CD4-positive, alpha-beta memory T cell (primary cell): ENCODE measurements around the gene HNRNPR. TPM values are rescaled to one million over a fixed set of nuclear protein-coding genes. Genes with fewer than 3 reads are reported as not detected.
"Not testable (repeated sequence)": the region's sequence is repeated elsewhere in the genome, so short reads cannot be mapped to it uniquely, and the experiment has no call there.

Experiments
- CTCF ChIA-PET: fragments of 350-600 bp; sonication (Branson Sonifier 250); formaldehyde crosslinking; loops from one replicate; lab custom pipeline; 2021; ENCODE audit warnings: inconsistent platforms; ENCODE audit not compliant: partially characterized antibody; lab: Charles Lee
- POLR2A ChIA-PET: fragments of 350-600 bp; sonication (Branson Sonifier 250); formaldehyde crosslinking; loops from one replicate; lab custom pipeline; 2021; ENCODE audit not compliant: partially characterized antibody; lab: Charles Lee
- DNase-seq, 5 donors: peaks; one replicate each; pipeline versions ENCODE4 v3.0.0 to v3.0.0-alpha.2; 2020 to 2022; ENCODE audit warnings: mixed read lengths in 1 of 5
- H3K27ac ChIP-seq: one replicate; pipeline ENCODE4 v1.7.0; 2013; ENCODE audit warnings: low read depth, low read length
- H3K27me3 ChIP-seq: 2 replicates; pipeline ENCODE4 v1.7.0; 2013; ENCODE audit warnings: mild to moderate bottlenecking, low read length, moderate library complexity; ENCODE audit not compliant: insufficient read depth
- H3K36me3 ChIP-seq: 2 replicates; pipeline ENCODE4 v1.7.0; 2013; ENCODE audit warnings: mild to moderate bottlenecking, low read length, moderate library complexity; ENCODE audit not compliant: insufficient read depth
- H3K4me1 ChIP-seq: 2 replicates; pipeline ENCODE4 v1.7.0; 2013; ENCODE audit warnings: mild to moderate bottlenecking, low read length, moderate library complexity; ENCODE audit not compliant: insufficient read depth
- H3K4me3 ChIP-seq, 2 donors: one replicate each; pipeline ENCODE4 v1.7.0; 2013; ENCODE audit warnings: low read length in 2 of 2, mild to moderate bottlenecking in 1 of 2
- H3K9me3 ChIP-seq, 2 donors: one replicate each; pipeline ENCODE4 v1.7.0; 2013; ENCODE audit warnings: low read length in 2 of 2, control low read depth in 1 of 2; ENCODE audit not compliant: control insufficient read depth in 1 of 2
- H3K27ac Mint-ChIP-seq, 7 donors: one replicate each; pipeline ENCODE4 v1.8.0; 2020 to 2021; ENCODE audit warnings: mixed read lengths in 7 of 7, mild to moderate bottlenecking in 6 of 7, inconsistent platforms in 3 of 7, moderate library complexity in 3 of 7
- H3K27me3 Mint-ChIP-seq, 2 donors: one replicate each; pipeline ENCODE4 v1.8.0; 2020 to 2021; ENCODE audit warnings: mixed read lengths in 2 of 2
- H3K36me3 Mint-ChIP-seq, 2 donors: one replicate each; pipeline ENCODE4 v1.8.0; 2020 to 2021; ENCODE audit warnings: mixed read lengths in 2 of 2, inconsistent platforms in 1 of 2, mild to moderate bottlenecking in 1 of 2
- H3K4me1 Mint-ChIP-seq, 4 donors: one replicate each; pipeline ENCODE4 v1.8.0; 2020 to 2021; ENCODE audit warnings: mixed read lengths in 4 of 4, mild to moderate bottlenecking in 1 of 4
- H3K4me3 Mint-ChIP-seq, 8 donors: one replicate each; pipeline ENCODE4 v1.8.0; 2020 to 2021; ENCODE audit warnings: mixed read lengths in 8 of 8, mild to moderate bottlenecking in 7 of 8, moderate library complexity in 6 of 8, inconsistent platforms in 3 of 8
- H3K9me3 Mint-ChIP-seq, 8 donors: one replicate each; pipeline ENCODE4 v1.8.0; 2020 to 2021; ENCODE audit warnings: mixed read lengths in 8 of 8, mild to moderate bottlenecking in 5 of 8, inconsistent platforms in 3 of 8, moderate library complexity in 1 of 8
- intact Hi-C: fragments of 100-400 bp; cut with micrococcal nuclease; formaldehyde crosslinking; loops from one replicate; pipeline ENCODE4 v1.15.1; 2023
- polyA plus RNA-seq, 2 donors: library from polyadenylated mRNA; unstranded; fragments of 300-500 nt; fragmentation: Illumina TruSeq; gene quantifications; one replicate each; pipeline ENCODE4 v1.2.3, GENCODE V29; 2021
- total RNA-seq, 2 experiments: library from RNA; stranded (reverse); gene quantifications; one replicate each; pipeline ENCODE4 v1.2.3, GENCODE V29; 2021

Gene HNRNPR
- total and polyA plus RNA-seq, 4 experiments from 2014 or later = 115 to 194 (median 153) TPM

- H3K4me1 Mint-ChIP-seq = peaks cover 22 to 33% (median 27%) of the 10 kb centered on the region in 4 donors
- no peaks in the 10 kb centered on the region for H3K9me3 Mint-ChIP-seq
- H3K27ac Mint-ChIP-seq = peak overlapping the region in 2 of 7 donors; percentile 35 to 37
- ChIA-PET CTCF (no interaction called here), POLR2A (interaction anchor here (1.0 kb wide), 1 partner anchor 12 kb away, joined by 3 read pairs; the partner anchor contains the start of gene HNRNPR)
- peaks cover 48 to 68% of the 10 kb centered on the region in 2 donors for H3K36me3 Mint-ChIP-seq
- H3K9me3 ChIP-seq = no peaks in the 10 kb centered on the region
- H3K4me1 ChIP-seq = no peaks in the 10 kb centered on the region
- DNase-seq = no peak
- no peaks in the 10 kb centered on the region for H3K27me3 ChIP-seq
- no peak overlapping the region for H3K27ac ChIP-seq
- intact Hi-C loops = no loop called here
- H3K27me3 Mint-ChIP-seq = no peaks in the 10 kb centered on the region
- peaks cover 44% of the 10 kb centered on the region for H3K36me3 ChIP-seq
- H3K4me3 ChIP-seq = no peak overlapping the region
- H3K4me3 Mint-ChIP-seq = no peak overlapping the region
These were observed 12.4 kb downstream of the HNRNPR start for GRCh38 chr1:23331713-23332112.

DNA sequence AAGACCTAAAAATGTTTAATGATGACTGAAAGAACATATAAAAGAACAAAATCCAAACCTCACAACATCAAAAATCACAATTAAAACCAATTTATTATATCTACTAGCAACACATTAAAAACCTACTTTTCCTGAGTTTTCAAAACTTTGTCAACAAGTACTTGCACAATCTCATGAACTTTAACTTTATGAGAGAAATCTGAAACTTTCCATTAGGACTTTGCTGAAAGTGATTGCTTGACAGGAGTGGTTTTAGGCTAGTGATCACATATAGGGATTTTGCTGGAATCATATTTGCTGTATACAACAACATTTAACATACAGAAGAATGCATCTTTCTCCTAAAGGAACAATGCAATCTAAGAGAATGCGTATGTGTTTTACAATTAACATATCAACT lies 13.2 kb downstream of the HNRNPR start:
- Mint-ChIP-seq H3K27me3 (no peaks in the 10 kb centered on the region), H3K36me3 (peaks cover 54 to 71% of the 10 kb centered on the region in 2 donors), H3K4me1 (peaks cover 23 to 39% (median 32%) of the 10 kb centered on the region in 4 donors), H3K4me3 (no peak overlapping the region), H3K27ac (peak overlapping the region in 2 of 7 donors; percentile 27 to 35), H3K9me3 (no peaks in the 10 kb centered on the region)
- no peak overlapping the region for H3K27ac ChIP-seq
- intact Hi-C loops = no loop called here
- CTCF ChIA-PET = no interaction called here
- H3K27me3 ChIP-seq = no peaks in the 10 kb centered on the region
- POLR2A ChIA-PET = no interaction called here
- no peak overlapping the region for H3K4me3 ChIP-seq
- DNase-seq = no peak
- H3K36me3 ChIP-seq = peaks cover 42% of the 10 kb centered on the region
- no peaks in the 10 kb centered on the region for H3K4me1 ChIP-seq
- no peaks in the 10 kb centered on the region for H3K9me3 ChIP-seq

DNA sequence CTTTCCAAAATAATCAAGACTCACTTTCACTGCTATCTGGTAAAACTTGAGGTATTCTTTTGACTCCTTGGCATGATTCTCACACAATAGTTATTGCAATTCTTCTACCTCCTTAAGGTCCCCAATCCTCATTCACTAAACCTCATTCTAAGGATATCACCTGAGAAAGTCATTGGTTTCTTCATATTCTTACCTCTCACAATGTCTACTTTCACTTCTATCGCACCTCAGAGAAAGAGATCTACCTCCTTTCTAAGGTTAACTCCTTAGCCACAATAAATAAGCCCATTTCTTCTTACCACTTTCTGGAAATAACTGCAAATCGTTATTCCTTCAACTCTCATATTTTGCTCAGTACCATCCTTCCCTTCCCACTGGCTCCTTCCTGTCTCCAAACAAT lies 18.7 kb downstream of the HNRNPR start:
- no peak overlapping the region for H3K4me3 ChIP-seq
- H3K36me3 ChIP-seq = peaks cover 38% of the 10 kb centered on the region
- Mint-ChIP-seq H3K4me3 (no peak overlapping the region), H3K36me3 (peaks cover 53 to 65% of the 10 kb centered on the region in 2 donors), H3K27ac (peak overlapping the region in 2 of 7 donors; percentile 54 to 64), H3K27me3 (no peaks in the 10 kb centered on the region), H3K4me1 (peaks cover 17 to 45% (median 32%) of the 10 kb centered on the region in 4 donors), H3K9me3 (no peaks in the 10 kb centered on the region)
- ChIA-PET POLR2A (no interaction called here), CTCF (no interaction called here)
- DNase-seq = no peak
- H3K4me1 ChIP-seq = no peaks in the 10 kb centered on the region
- intact Hi-C loops = no loop called here
- no peaks in the 10 kb centered on the region for H3K27me3 ChIP-seq
- no peak overlapping the region for H3K27ac ChIP-seq
- no peaks in the 10 kb centered on the region for H3K9me3 ChIP-seq

- H3K27me3 Mint-ChIP-seq = no peaks in the 10 kb centered on the region
- no peaks in the 10 kb centered on the region for H3K4me1 ChIP-seq
- H3K36me3 ChIP-seq = peaks cover 41% of the 10 kb centered on the region
- H3K9me3 ChIP-seq = no peaks in the 10 kb centered on the region
- peaks cover 58 to 65% of the 10 kb centered on the region in 2 donors for H3K36me3 Mint-ChIP-seq
- H3K4me3 Mint-ChIP-seq = no peak overlapping the region
- intact Hi-C loops = no loop called here
- H3K4me3 ChIP-seq = no peak overlapping the region
- peak overlapping the region in 5 of 7 donors; percentile 13 to 77 (median 65) for H3K27ac Mint-ChIP-seq
- POLR2A ChIA-PET = interaction anchor here (1.0 to 1.3 kb wide), 2 partner anchors 11 to 22 kb away, joined by 4 to 5 read pairs; partner anchors contain the start of gene HNRNPR
- H3K27ac ChIP-seq = no peak overlapping the region
- H3K4me1 Mint-ChIP-seq = peaks cover 19 to 31% (median 25%) of the 10 kb centered on the region in 4 donors
- no peaks in the 10 kb centered on the region for H3K9me3 Mint-ChIP-seq
- no peaks in the 10 kb centered on the region for H3K27me3 ChIP-seq
- CTCF ChIA-PET = no interaction called here
- no peak for DNase-seq
These were observed 21.3 kb downstream of the HNRNPR start for GRCh38 chr1:23322770-23323169.

DNA sequence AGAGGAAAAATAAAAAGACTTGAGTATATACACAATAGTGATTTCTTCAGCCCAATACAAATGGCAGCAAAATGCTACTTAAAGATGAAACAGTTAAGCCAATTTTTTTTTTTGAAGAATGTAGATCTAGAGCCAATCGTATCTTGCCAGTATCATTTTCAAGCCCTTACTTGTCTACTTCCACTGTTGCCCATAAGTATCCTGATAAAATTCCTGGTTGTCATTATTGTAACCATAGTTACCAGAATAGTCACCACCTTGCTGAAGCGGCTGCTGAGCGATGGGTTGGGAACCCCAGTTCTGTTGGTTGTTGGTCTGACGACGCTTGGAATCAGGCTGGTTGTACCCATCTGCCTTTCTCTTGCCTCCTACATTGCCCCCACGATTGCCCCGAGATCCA lies 33.8 kb downstream of the HNRNPR start:
- H3K9me3 Mint-ChIP-seq, POLR2A ChIA-PET, H3K9me3 ChIP-seq, H3K4me1 ChIP-seq, DNase-seq, intact Hi-C loops, H3K4me3 Mint-ChIP-seq, H3K27ac ChIP-seq, H3K27me3 ChIP-seq, H3K4me3 ChIP-seq, CTCF ChIA-PET, H3K27me3 Mint-ChIP-seq: not testable (repeated sequence)
- H3K4me1 Mint-ChIP-seq = peaks cover 3 to 15% (median 11%) of the 10 kb centered on the region in 4 donors
- H3K36me3 Mint-ChIP-seq = peaks cover 34 to 74% of the 10 kb centered on the region in 2 donors
- peak overlapping the region in 1 of 7 donors; percentile 55 for H3K27ac Mint-ChIP-seq
- peaks cover 39% of the 10 kb centered on the region for H3K36me3 ChIP-seq

- H3K27ac ChIP-seq = no peak overlapping the region
These were observed 39.9 kb downstream of the HNRNPR start for GRCh38 chr1:23304140-23304620.

GRCh38 chr1:23303524-23303923 lies 40.6 kb downstream of the HNRNPR start:
- CTCF ChIA-PET = no interaction called here

More at GRCh38 chr1:23304140-23304620, 39.9 kb downstream of the HNRNPR start:
- peaks cover 26 to 60% of the 10 kb centered on the region in 2 donors for H3K36me3 Mint-ChIP-seq
- H3K4me1 Mint-ChIP-seq = peaks cover 0 to 8% (median 0%) of the 10 kb centered on the region in 4 donors
- intact Hi-C loops = no loop called here
- peaks cover 14% of the 10 kb centered on the region for H3K36me3 ChIP-seq
- H3K4me3 ChIP-seq = no peak overlapping the region
- H3K4me3 Mint-ChIP-seq = no peak overlapping the region
- no peak for DNase-seq
- no peaks in the 10 kb centered on the region for H3K9me3 ChIP-seq
- no peaks in the 10 kb centered on the region for H3K27me3 ChIP-seq
- CTCF ChIA-PET = no interaction called here
- no peak overlapping the region for H3K27ac Mint-ChIP-seq
- H3K4me1 ChIP-seq = no peaks in the 10 kb centered on the region
- no peaks in the 10 kb centered on the region for H3K9me3 Mint-ChIP-seq
- POLR2A ChIA-PET = interaction anchor here (1.3 kb wide), 1 partner anchor 8 kb away, joined by 3 read pairs; no protein-coding TSS in a partner anchor
- no peaks in the 10 kb centered on the region for H3K27me3 Mint-ChIP-seq

More at GRCh38 chr1:23303524-23303923, 40.6 kb downstream of the HNRNPR start:
- Histone ChIP-seq H3K27ac (no peak overlapping the region), H3K27me3 (no peaks in the 10 kb centered on the region), H3K4me3 (no peak overlapping the region), H3K36me3 (peaks cover 14% of the 10 kb centered on the region), H3K9me3 (no peaks in the 10 kb centered on the region), H3K4me1 (no peaks in the 10 kb centered on the region)
- peaks cover 26 to 54% of the 10 kb centered on the region in 2 donors for H3K36me3 Mint-ChIP-seq
- no peak overlapping the region for H3K4me3 Mint-ChIP-seq
- intact Hi-C loops = no loop called here
- H3K27ac Mint-ChIP-seq = peak overlapping the region in 1 of 7 donors; percentile 53
- peaks cover 0 to 8% (median 0%) of the 10 kb centered on the region in 4 donors for H3K4me1 Mint-ChIP-seq
- no peaks in the 10 kb centered on the region for H3K27me3 Mint-ChIP-seq
- DNase-seq = no peak
- no peaks in the 10 kb centered on the region for H3K9me3 Mint-ChIP-seq
- POLR2A ChIA-PET = interaction anchor here (1.3 kb wide), 1 partner anchor 7 kb away, joined by 3 read pairs; no protein-coding TSS in a partner anchor
